Measurements from ENCODE around the gene LIPE.
"Not testable (repeated sequence)": the region's sequence is repeated elsewhere in the genome, so short reads cannot be mapped to it uniquely, and the experiment has no call there.

Gene LIPE

DNA sequence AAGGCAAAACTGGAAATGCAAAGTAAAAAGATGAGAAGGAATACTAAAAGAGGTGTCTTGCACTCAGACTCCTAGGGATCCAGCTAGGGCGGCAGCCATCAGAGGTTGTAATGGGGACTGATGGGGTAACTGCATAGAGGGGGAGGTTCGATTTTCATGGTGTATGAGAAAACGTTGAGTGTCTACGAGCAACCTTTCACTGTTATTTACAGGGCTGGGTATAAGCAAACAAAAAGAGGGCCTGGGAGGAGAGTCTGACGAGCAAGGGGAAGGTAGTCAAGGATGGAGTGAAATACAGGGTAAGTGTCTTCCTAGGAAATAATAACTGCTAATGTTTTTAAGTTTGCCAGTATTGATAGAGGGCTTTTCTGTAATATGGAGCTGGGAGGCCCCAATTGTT lies 21.1 kb upstream of the LIPE start:
- WGBS, 2 experiments = 87 to 88% methylated on average over 5 of the region's 5 CpGs
- H3K4me3 ChIP-seq (ENCODE audit: insufficient read depth, low read depth, low read length); H3K27ac ChIP-seq (ENCODE audit: insufficient read depth, low read depth, low read length, poor library complexity, severe bottlenecking); H3K36me3 ChIP-seq (ENCODE audit: control insufficient read depth, insufficient read depth, low read length); H3K27me3 ChIP-seq (ENCODE audit: control insufficient read depth, insufficient read depth, low read length, poor library complexity, severe bottlenecking); H3K4me1 ChIP-seq (ENCODE audit: control insufficient read depth, insufficient read depth, low read length); H3K9me3 ChIP-seq (ENCODE audit: control insufficient read depth, low read length): not testable (repeated sequence)

DNA sequence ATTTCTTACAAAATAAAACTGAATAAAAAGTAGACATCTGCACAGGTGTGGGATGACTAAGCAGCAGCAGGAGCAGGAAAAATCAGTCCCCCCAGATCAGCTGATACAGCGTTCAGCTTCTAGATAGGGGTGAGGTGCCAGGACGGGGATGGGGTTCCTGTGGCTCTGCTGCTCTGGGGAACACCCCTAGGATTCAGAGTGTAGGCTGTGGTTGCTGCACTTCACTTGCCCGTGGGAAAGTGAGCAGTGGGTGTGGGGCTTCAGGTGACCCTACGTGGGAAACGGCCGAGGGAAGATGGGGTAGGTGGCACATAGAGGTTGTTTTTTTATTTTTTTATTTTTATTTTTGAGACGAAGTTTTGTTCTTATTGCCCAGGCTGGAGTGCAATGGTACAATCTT lies 18.8 kb upstream of the LIPE start:
- H3K27me3 ChIP-seq (ENCODE audit: control insufficient read depth, insufficient read depth, low read length, poor library complexity, severe bottlenecking) = no peaks in the 10 kb centered on the region
- no peak overlapping the region for H3K27ac ChIP-seq (ENCODE audit: insufficient read depth, low read depth, low read length, poor library complexity, severe bottlenecking)
- H3K4me1 ChIP-seq (ENCODE audit: control insufficient read depth, insufficient read depth, low read length) = peaks cover 5% of the 10 kb centered on the region
- no peaks in the 10 kb centered on the region for H3K36me3 ChIP-seq (ENCODE audit: control insufficient read depth, insufficient read depth, low read length)
- WGBS, 2 experiments = 94% methylated on average over 7 of the region's 7 CpGs
- H3K9me3 ChIP-seq (ENCODE audit: control insufficient read depth, low read length) = no peaks in the 10 kb centered on the region
- H3K4me3 ChIP-seq (ENCODE audit: insufficient read depth, low read depth, low read length) = no peak overlapping the region

DNA sequence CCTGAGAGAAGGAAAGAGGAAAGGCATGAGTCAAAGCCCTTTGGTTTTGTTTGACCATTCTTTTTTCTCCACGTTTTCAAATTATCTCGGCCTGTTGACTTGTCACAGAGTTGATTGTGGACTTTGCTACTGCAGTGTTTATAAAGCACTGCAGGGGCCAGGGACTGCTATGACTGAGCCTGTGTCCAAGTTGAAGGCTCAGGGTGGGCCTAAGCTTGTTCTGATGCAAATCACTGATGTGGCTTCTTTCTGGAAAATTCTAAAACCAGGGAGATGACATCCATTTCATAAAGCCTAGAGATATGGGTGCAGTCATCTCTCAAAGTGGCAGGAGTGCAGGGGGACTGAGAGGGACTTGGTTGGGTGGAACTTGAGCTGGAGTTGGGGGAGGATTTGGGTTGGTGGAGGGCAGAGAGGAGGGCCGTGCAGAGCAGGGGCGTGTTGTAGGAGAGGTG lies 16.8 kb upstream of the LIPE start:
- 61 to 76% methylated on average over 4 of the region's 4 CpGs for WGBS, 2 experiments

DNA sequence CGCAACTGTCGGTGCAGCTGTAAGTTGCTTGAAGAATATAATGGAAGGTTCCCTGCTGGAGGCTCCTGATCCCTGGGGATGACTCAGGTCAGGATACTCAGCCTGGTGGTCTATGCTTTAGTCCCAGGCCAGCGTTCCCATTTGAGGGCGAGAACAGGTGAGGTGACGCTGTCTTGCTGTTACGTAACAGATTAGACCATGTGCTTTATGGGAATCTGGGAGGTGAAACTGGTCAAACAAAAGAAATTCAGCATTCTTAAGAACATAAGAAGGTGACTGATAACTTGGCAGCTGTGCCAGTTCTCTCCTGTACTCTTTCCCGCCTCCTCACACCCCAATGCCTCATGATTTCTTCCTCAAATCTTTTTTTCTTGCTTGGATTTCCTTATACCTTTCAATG lies 15.6 kb upstream of the LIPE start, which contains the start of gene CXCL17:
Gene CXCL17, minus strand, starts transcription at position 114 of the 400 bp plus-strand sequence. CDS start 114 bp downstream, outside the sequence.
- peaks cover 5% of the 10 kb centered on the region for H3K4me1 ChIP-seq (ENCODE audit: control insufficient read depth, insufficient read depth, low read length)
- no peaks in the 10 kb centered on the region for H3K9me3 ChIP-seq (ENCODE audit: control insufficient read depth, low read length)
- WGBS, 2 experiments = 86 to 89% methylated on average over 7 of the region's 7 CpGs
- no peaks in the 10 kb centered on the region for H3K36me3 ChIP-seq (ENCODE audit: control insufficient read depth, insufficient read depth, low read length)
- H3K27ac ChIP-seq (ENCODE audit: insufficient read depth, low read depth, low read length, poor library complexity, severe bottlenecking) = no peak within 1 kb of the TSS
- no peaks in the 10 kb centered on the region for H3K27me3 ChIP-seq (ENCODE audit: control insufficient read depth, insufficient read depth, low read length, poor library complexity, severe bottlenecking)
- no peak within 1 kb of the TSS for H3K4me3 ChIP-seq (ENCODE audit: insufficient read depth, low read depth, low read length)

More for the DNA sequence above, 16.8 kb upstream of the LIPE start:
- no peaks in the 10 kb centered on the region for H3K27me3 ChIP-seq (ENCODE audit: control insufficient read depth, insufficient read depth, low read length, poor library complexity, severe bottlenecking)
- no peaks in the 10 kb centered on the region for H3K9me3 ChIP-seq (ENCODE audit: control insufficient read depth, low read length)
- no peaks in the 10 kb centered on the region for H3K36me3 ChIP-seq (ENCODE audit: control insufficient read depth, insufficient read depth, low read length)
- H3K4me3 ChIP-seq (ENCODE audit: insufficient read depth, low read depth, low read length) = no peak overlapping the region
- no peak overlapping the region for H3K27ac ChIP-seq (ENCODE audit: insufficient read depth, low read depth, low read length, poor library complexity, severe bottlenecking)
- H3K4me1 ChIP-seq (ENCODE audit: control insufficient read depth, insufficient read depth, low read length) = peaks cover 5% of the 10 kb centered on the region

DNA sequence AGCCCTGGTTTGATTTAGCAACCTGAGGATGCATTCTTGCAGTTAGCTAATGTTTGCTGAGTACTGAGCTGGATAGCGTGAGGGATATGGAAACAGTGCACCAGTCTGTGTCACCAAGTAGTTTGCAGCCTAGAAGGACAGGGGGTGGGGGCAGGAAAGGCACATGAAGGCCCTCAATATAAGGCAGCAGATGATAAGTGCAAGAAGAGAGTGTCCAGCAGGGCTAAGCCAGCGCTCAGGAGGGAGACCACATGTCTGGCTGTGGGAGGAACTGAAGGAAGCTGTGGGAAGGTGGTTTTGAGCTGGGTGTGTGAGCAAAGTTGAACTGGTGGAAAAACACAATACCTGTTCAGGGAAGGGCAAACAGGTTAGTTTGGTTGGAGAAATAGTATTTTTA lies 13.9 kb upstream of the LIPE start:
- WGBS, 2 experiments = 95 to 97% methylated on average over 2 of the region's 2 CpGs
- no peaks in the 10 kb centered on the region for H3K36me3 ChIP-seq (ENCODE audit: control insufficient read depth, insufficient read depth, low read length)
- H3K4me3 ChIP-seq (ENCODE audit: insufficient read depth, low read depth, low read length) = no peak overlapping the region
- peaks cover 5% of the 10 kb centered on the region for H3K4me1 ChIP-seq (ENCODE audit: control insufficient read depth, insufficient read depth, low read length)
- no peaks in the 10 kb centered on the region for H3K9me3 ChIP-seq (ENCODE audit: control insufficient read depth, low read length)
- H3K27ac ChIP-seq (ENCODE audit: insufficient read depth, low read depth, low read length, poor library complexity, severe bottlenecking) = no peak overlapping the region
- no peaks in the 10 kb centered on the region for H3K27me3 ChIP-seq (ENCODE audit: control insufficient read depth, insufficient read depth, low read length, poor library complexity, severe bottlenecking)

DNA sequence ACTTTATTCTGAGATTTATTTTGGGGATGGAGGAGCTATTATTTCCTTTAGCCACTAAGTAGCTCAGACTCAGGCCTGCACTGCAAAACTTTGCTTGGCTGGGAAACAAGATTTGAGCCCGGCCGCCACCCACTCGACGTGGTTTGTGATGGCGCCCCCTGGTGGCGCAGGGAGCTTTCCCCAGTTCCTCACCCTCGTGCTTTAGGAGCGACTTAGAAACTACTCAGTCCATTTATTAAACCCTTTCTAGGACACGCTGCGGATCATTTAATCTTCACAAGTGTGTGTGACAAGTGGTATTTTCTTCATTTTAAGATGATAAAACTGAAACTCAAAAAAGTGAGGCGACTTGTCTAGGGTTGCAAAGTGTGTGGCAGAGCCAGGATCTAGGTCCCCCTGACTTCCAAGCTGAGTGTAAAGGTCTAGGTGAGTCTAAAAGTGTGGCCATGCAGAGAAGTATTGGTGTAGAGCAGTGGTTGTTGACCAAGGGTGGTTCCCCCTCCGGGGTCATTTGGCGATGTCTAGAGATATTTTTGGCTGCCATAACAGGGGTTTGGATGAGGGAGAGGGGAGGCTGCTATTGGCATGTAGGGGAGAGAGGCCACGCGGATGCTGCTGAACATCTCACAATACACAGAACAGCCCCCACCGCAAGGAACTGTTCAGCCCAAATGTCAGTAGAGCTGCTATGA lies 13.3 kb upstream of the LIPE start:
- Histone ChIP-seq H3K36me3 (ENCODE audit: control insufficient read depth, insufficient read depth, low read length) (no peaks in the 10 kb centered on the region), H3K9me3 (ENCODE audit: control insufficient read depth, low read length) (no peaks in the 10 kb centered on the region), H3K4me3 (ENCODE audit: insufficient read depth, low read depth, low read length) (no peak overlapping the region), H3K27ac (ENCODE audit: insufficient read depth, low read depth, low read length, poor library complexity, severe bottlenecking) (no peak overlapping the region), H3K4me1 (ENCODE audit: control insufficient read depth, insufficient read depth, low read length) (peaks cover 5% of the 10 kb centered on the region), H3K27me3 (ENCODE audit: control insufficient read depth, insufficient read depth, low read length, poor library complexity, severe bottlenecking) (no peaks in the 10 kb centered on the region)
- WGBS, 2 experiments = 43 to 44% methylated on average over 16 of the region's 16 CpGs

DNA sequence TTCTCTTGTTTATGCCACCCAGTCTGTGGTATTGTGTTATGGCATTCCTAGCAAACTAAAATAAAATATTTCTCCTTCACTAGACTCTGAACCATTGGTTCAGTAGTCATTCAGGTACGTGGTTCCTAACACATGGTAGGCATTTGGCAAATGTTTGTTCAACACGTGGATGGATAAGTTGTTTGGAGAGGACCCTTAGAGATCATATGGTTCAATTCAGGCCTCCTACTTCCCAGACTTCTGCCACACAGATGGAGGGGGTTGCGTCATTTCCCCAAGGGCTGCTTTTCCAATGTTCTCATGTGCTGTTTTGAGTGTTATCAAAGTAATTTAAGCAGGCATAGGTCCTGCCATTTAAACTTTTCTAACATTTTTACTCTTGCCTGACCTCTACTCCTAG lies 8.8 kb upstream of the LIPE start:
- Histone ChIP-seq H3K36me3 (ENCODE audit: control insufficient read depth, insufficient read depth, low read length) (no peaks in the 10 kb centered on the region), H3K27ac (ENCODE audit: insufficient read depth, low read depth, low read length, poor library complexity, severe bottlenecking) (no peak overlapping the region), H3K4me3 (ENCODE audit: insufficient read depth, low read depth, low read length) (no peak overlapping the region), H3K4me1 (ENCODE audit: control insufficient read depth, insufficient read depth, low read length) (peaks cover 5% of the 10 kb centered on the region), H3K27me3 (ENCODE audit: control insufficient read depth, insufficient read depth, low read length, poor library complexity, severe bottlenecking) (no peaks in the 10 kb centered on the region), H3K9me3 (ENCODE audit: control insufficient read depth, low read length) (no peaks in the 10 kb centered on the region)
- 86 to 87% methylated on average over 3 of the region's 3 CpGs for WGBS, 2 experiments

DNA sequence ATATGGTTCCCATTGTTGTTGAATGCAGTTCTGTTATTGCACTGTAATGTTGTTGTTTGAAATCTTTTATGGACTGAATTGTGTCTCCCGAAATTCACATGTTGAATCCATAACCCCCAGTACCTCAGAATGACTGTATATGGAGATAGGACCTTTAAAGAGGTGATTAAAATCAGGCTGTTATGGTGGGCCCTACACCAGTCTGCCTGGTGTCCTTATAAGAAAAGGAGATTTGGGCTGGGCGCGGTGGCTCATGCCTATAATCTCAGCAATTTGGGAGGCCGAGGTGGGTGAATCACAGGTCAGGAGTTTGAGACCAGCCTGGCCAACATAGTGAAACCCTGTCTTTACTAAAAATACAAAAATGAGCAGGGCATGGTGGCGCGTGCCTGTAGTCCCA lies 8.1 kb upstream of the LIPE start:
- Histone ChIP-seq H3K36me3 (ENCODE audit: control insufficient read depth, insufficient read depth, low read length) (no peaks in the 10 kb centered on the region), H3K9me3 (ENCODE audit: control insufficient read depth, low read length) (no peaks in the 10 kb centered on the region), H3K4me3 (ENCODE audit: insufficient read depth, low read depth, low read length) (no peak overlapping the region), H3K27me3 (ENCODE audit: control insufficient read depth, insufficient read depth, low read length, poor library complexity, severe bottlenecking) (no peaks in the 10 kb centered on the region), H3K27ac (ENCODE audit: insufficient read depth, low read depth, low read length, poor library complexity, severe bottlenecking) (no peak overlapping the region), H3K4me1 (ENCODE audit: control insufficient read depth, insufficient read depth, low read length) (peaks cover 5% of the 10 kb centered on the region)
- 95% methylated on average over 6 of the region's 6 CpGs for WGBS, 2 experiments

DNA sequence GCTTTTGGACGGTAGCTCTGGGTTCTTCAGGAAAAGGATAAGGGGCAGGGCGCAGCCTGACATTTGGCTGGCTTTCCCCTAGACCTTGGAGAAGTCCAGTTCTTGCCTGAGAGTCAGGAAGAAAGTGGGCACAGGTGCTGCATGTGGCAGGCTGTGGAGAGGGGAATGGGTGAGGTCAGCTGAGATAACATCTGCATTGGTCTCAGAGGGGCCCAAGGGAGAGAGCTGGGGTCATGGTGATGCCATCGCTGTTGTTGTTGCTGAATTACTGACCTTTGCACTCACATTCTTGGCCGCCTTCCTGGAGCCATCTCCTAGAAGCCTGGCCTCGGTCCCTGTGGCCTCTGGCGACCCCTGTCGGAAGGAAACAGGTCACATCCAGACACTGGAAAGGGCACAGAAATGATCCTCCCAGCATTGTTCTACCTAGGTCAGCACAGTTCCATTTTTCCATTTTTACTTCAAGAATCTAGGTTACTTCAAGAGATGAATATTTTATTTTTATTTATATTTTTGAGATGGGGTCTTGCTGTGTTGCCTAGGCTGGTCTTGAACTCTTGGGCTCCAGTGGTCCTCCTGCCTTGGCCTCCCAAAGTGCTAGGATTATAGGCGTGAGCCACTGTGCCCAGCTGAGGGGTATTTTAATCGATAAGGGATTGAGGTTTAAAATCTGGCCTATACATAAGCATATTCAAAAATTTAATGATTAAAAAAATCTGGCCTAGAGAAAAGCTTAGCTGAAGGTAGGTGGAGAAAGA lies 6.5 kb upstream of the LIPE start:
- 33% methylated on average over 8 of the region's 9 CpGs for WGBS, 2 experiments
- H3K27ac ChIP-seq (ENCODE audit: insufficient read depth, low read depth, low read length, poor library complexity, severe bottlenecking) = peak overlapping the region; percentile 55
- H3K27me3 ChIP-seq (ENCODE audit: control insufficient read depth, insufficient read depth, low read length, poor library complexity, severe bottlenecking) = no peaks in the 10 kb centered on the region
- H3K9me3 ChIP-seq (ENCODE audit: control insufficient read depth, low read length) = no peaks in the 10 kb centered on the region
- peaks cover 5% of the 10 kb centered on the region for H3K4me1 ChIP-seq (ENCODE audit: control insufficient read depth, insufficient read depth, low read length)
- H3K36me3 ChIP-seq (ENCODE audit: control insufficient read depth, insufficient read depth, low read length) = no peaks in the 10 kb centered on the region
- no peak overlapping the region for H3K4me3 ChIP-seq (ENCODE audit: insufficient read depth, low read depth, low read length)

DNA sequence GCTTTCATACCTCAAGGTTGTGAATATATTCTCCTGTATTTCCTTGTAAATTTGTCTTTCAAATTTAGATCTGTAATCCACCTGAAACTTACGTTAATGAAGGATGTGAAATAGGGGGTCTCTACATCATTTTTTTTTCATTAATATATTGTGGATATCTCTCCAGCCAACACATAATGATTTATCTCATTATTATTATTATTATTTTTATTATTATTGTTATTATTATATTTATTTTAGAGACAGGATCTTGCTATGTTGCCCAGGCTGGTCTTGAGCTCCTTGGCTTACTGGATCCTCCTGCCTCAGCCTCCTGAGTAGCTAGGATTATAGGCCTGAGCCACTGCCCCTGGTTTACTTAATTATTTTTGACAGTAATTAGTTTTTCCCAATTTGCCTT lies 4.3 kb upstream of the LIPE start:
- no peak overlapping the region for H3K4me3 ChIP-seq (ENCODE audit: insufficient read depth, low read depth, low read length)
- peaks cover 5% of the 10 kb centered on the region for H3K4me1 ChIP-seq (ENCODE audit: control insufficient read depth, insufficient read depth, low read length)
- no peaks in the 10 kb centered on the region for H3K9me3 ChIP-seq (ENCODE audit: control insufficient read depth, low read length)
- no peaks in the 10 kb centered on the region for H3K36me3 ChIP-seq (ENCODE audit: control insufficient read depth, insufficient read depth, low read length)
- no peaks in the 10 kb centered on the region for H3K27me3 ChIP-seq (ENCODE audit: control insufficient read depth, insufficient read depth, low read length, poor library complexity, severe bottlenecking)
- no peak overlapping the region for H3K27ac ChIP-seq (ENCODE audit: insufficient read depth, low read depth, low read length, poor library complexity, severe bottlenecking)
- no CpG with 5 or more reads among the region's 1 CpG for WGBS, 2 experiments
